Suppressor macrophage treated with lipopolysaccharide for 1 hour (primary cell): ENCODE measurements around the gene ARPP19.
"Not testable (repeated sequence)": the region's sequence is repeated elsewhere in the genome, so short reads cannot be mapped to it uniquely, and the experiment has no call there.

Experiments
- DNase-seq, 3 donors: peaks; one replicate each; pipeline ENCODE4 v3.0.0-alpha.2; 2020 to 2022

Gene ARPP19

GRCh38 chr15:52551186-52551585 lies 17.6 kb downstream of the ARPP19 start:
- DNase-seq: not testable (repeated sequence)

- DNase-seq: no peak
These were observed 22.6 kb downstream of the ARPP19 start for GRCh38 chr15:52546031-52546751.

GRCh38 chr15:52540374-52541012 lies 28.3 kb downstream of the ARPP19 start:
- peak in 2 of 3 donors; percentile 30 to 38 for DNase-seq

- DNase-seq: no peak
These were observed 31.4 kb downstream of the ARPP19 start for GRCh38 chr15:52537459-52537858.

GRCh38 chr15:52532427-52532826 lies 36.4 kb downstream of the ARPP19 start:
- no peak for DNase-seq

- no peak for DNase-seq
These were observed 38.9 kb downstream of the ARPP19 start for GRCh38 chr15:52529940-52530339.

- DNase-seq: no peak
These were observed 39.4 kb downstream of the ARPP19 start for GRCh38 chr15:52529341-52529924.

GRCh38 chr15:52528564-52529340 lies 40.1 kb downstream of the ARPP19 start, which contains the start of gene MYO5A:
TSS of gene MYO5A (minus strand) at chr15:52528880. CDS start at chr15:52528806, 74 bp downstream.
- DNase-seq: peak; percentile 82 to 95 (median 90)

- peak; percentile 47 to 59 (median 53) for DNase-seq
These were observed 40.8 kb downstream of the ARPP19 start for GRCh38 chr15:52527911-52528563.

- DNase-seq: no peak
These were observed 41.5 kb downstream of the ARPP19 start for GRCh38 chr15:52527196-52527910.

- DNase-seq: no peak
These were observed 44.4 kb downstream of the ARPP19 start for GRCh38 chr15:52524223-52525136.

- peak; percentile 38 to 57 (median 55) for DNase-seq
These were observed 45.2 kb downstream of the ARPP19 start for GRCh38 chr15:52523647-52524046.

- DNase-seq: no peak
These were observed 45.6 kb downstream of the ARPP19 start for GRCh38 chr15:52523192-52523591.

GRCh38 chr15:52521682-52522081 lies 47.1 kb downstream of the ARPP19 start:
- DNase-seq: no peak

GRCh38 chr15:52520421-52520820 lies 48.4 kb downstream of the ARPP19 start:
- no peak for DNase-seq

- DNase-seq: peak; percentile 11 to 67 (median 55)
These were observed 50.1 kb downstream of the ARPP19 start for GRCh38 chr15:52518487-52519371.

- no peak for DNase-seq
These were observed 51.8 kb downstream of the ARPP19 start for GRCh38 chr15:52517014-52517413.

GRCh38 chr15:52515343-52515742 lies 53.5 kb downstream of the ARPP19 start:
- no peak for DNase-seq

GRCh38 chr15:52514482-52514881 lies 54.3 kb downstream of the ARPP19 start:
- DNase-seq: no peak

GRCh38 chr15:52512869-52513268 lies 56.0 kb downstream of the ARPP19 start:
- DNase-seq: peak; percentile 75 to 92 (median 90)
